Neural cell (in vitro differentiated cells): ENCODE results near the gene UNC5A. TPM values are rescaled to one million over a fixed set of nuclear protein-coding genes. Genes with fewer than 3 reads are reported as not detected.

Experiments
- polyA plus RNA-seq: library from polyadenylated mRNA; depleted of rRNA; stranded (reverse); fragments of >200 nt; gene quantifications from 2 replicates; pipeline ENCODE4 v1.2.3, GENCODE V29; 2014

UNC5A gene
- polyA plus RNA-seq, 1 donor from 2014 or later = 2.7 TPM

Other genes with a start within 250 kb of the UNC5A start
- 32.3 and 42.8 TPM in 2 replicates for gene GPRIN1, start 200.4 kb upstream of the UNC5A start, polyA plus RNA-seq
- 10.1 and 12.5 TPM in 2 replicates for gene SNCB, start 180.0 kb upstream of the UNC5A start, polyA plus RNA-seq
- gene EIF4E1B, start 179.9 kb upstream of the UNC5A start, polyA plus RNA-seq = 0.82 TPM in 1 of 2 replicates, not detected in the other
- 66.1 and 66.4 TPM in 2 replicates for gene TSPAN17, start 163.1 kb upstream of the UNC5A start, polyA plus RNA-seq
- gene HK3, start 88.8 kb downstream of the UNC5A start, polyA plus RNA-seq = 0.62 and 7.8 TPM in 2 replicates
- gene UIMC1, start 196.2 kb downstream of the UNC5A start, polyA plus RNA-seq = 56.4 and 74.0 TPM in 2 replicates
- 40.1 and 46.7 TPM in 2 replicates for gene ZNF346, start 212.1 kb downstream of the UNC5A start, polyA plus RNA-seq